Cardiac fibroblast (primary cell): ENCODE data around the gene CIB1.

Experiments
- DNase-seq, 2 donors: peaks; one replicate each; pipeline versions ENCODE4 v3.0.0 to v3.0.0-alpha.2; 2010; ENCODE audit warnings: low read depth in 2 of 2
- H3K4me3 ChIP-seq, 2 donors: replicated peaks in 1 of 2; 1 replicate in 1 of 2; 2 replicates in 1 of 2; pipeline ENCODE4 v1.5.1; 2011; ENCODE audit warnings: low read depth in 2 of 2, low read length in 2 of 2, mild to moderate bottlenecking in 2 of 2, moderate library complexity in 1 of 2
- TF ChIP-seq, protein P1 (sequence below): IDR thresholded peaks from one replicate; pipeline ENCODE4 v1.5.1; 2011; ENCODE audit warnings: low read depth, mild to moderate bottlenecking, low read length, inconsistent platforms

CIB1 gene

DNA sequence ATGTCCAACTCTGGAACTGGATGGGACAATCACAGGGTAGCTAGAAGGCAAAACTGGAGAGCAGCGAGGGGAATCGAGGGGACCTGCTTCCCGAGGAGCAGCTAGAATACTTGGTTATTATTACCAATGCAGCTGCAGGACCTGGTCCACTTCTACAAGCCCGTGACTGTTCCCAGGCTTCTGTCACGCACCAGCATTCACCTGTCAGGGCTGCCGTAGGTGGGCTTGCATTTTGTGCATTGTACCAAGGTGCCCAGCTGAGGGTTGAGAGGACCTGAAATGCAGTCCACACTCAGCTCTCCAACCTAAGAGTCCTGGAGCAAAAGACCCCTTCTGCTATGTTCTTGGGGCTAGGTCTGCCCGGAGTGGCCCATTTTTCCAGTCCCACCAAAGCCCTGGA lies 30.3 kb downstream of the CIB1 start:
- no peak overlapping the region for H3K4me3 ChIP-seq

DNA sequence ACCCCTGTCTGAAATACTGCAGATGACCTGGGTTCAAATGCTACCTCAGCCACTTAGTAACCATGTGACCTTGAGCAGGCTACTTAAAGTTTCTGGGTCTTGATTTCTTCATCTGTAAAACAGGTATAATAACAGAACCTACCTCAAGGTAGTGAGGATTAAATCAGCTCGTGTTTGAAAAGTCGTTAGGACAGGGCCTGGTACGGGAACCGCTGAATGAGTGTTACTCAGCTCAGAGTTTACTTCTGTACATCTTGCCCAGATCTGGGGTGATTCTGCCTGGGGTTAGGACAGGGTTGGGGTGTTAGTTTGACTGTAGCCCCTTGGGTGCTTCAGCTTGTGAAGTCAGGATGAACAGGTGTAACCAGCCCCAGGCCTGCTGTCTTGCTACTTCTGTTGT lies 30.8 kb downstream of the CIB1 start:
- TF ChIP-seq, protein P1, sequence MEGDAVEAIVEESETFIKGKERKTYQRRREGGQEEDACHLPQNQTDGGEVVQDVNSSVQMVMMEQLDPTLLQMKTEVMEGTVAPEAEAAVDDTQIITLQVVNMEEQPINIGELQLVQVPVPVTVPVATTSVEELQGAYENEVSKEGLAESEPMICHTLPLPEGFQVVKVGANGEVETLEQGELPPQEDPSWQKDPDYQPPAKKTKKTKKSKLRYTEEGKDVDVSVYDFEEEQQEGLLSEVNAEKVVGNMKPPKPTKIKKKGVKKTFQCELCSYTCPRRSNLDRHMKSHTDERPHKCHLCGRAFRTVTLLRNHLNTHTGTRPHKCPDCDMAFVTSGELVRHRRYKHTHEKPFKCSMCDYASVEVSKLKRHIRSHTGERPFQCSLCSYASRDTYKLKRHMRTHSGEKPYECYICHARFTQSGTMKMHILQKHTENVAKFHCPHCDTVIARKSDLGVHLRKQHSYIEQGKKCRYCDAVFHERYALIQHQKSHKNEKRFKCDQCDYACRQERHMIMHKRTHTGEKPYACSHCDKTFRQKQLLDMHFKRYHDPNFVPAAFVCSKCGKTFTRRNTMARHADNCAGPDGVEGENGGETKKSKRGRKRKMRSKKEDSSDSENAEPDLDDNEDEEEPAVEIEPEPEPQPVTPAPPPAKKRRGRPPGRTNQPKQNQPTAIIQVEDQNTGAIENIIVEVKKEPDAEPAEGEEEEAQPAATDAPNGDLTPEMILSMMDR = no peak
- DNase-seq = no peak
- no peak overlapping the region for H3K4me3 ChIP-seq

More for the DNA sequence above, 30.3 kb downstream of the CIB1 start:
- TF ChIP-seq, protein P1 = no peak
- DNase-seq = no peak

DNA sequence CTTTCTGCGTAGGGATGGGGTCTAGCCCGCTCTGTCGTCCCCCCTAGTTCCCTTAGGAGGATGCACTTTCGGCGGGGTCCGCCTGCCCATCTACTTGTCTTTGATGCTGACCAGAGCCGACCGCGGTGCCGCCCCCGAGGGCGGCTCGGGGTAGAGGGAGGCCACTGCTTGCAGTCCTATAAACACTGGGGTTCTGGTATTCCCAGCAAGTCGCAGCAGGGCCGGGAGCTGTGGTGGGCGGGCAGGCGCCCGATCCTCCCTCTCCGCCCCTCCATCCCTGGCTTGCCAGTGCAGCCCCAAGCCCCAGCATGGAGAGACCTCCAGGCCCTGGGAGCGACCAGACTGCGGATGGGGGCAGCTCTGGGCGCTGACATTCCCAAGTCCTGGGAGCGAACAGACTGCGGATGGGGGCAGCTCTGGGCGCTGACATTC lies 31.8 kb downstream of the CIB1 start:
- H3K4me3 ChIP-seq = peak overlapping the region; percentile 72 to 74
- TF ChIP-seq, protein P1 = no peak
- DNase-seq = peak in 1 of 2 donors; percentile 19

DNA sequence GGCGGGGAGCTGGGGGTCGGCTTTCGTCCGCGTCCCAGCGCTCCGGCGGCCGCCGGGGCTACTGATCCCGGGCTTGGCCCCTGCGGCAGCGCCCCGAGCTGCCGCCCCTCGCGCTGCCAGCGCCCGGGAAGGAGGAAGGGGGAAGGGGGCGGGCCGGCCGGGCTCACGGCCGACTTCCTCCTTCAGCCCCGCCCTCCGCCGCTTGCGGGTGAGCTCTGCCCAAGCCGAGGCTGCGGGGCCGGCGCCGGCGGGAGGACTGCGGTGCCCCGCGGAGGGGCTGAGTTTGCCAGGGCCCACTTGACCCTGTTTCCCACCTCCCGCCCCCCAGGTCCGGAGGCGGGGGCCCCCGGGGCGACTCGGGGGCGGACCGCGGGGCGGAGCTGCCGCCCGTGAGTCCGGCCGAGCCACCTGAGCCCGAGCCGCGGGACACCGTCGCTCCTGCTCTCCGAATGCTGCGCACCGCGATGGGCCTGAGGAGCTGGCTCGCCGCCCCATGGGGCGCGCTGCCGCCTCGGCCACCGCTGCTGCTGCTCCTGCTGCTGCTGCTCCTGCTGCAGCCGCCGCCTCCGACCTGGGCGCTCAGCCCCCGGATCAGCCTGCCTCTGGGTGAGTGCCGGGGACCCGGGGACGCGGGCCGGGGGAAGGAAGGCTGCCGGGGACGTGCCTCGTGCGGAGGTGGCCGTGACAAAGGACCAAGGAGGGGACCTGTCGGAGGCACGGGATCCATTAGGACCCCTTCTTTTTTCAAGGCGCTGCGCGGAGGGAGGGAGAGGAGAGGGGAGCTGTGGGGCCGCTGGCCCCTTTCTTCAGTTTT lies 32.4 kb downstream of the CIB1 start, which contains the start of gene SEMA4B:
SEMA4B (plus strand) TSS at position 201 of the 814 bp plus-strand sequence; CDS start at position 450, 249 bp downstream.
- H3K4me3 ChIP-seq = peak within 1 kb of the TSS; percentile 72 to 74
- TF ChIP-seq, protein P1 = no peak
- DNase-seq = peak; percentile 33 to 57

DNA sequence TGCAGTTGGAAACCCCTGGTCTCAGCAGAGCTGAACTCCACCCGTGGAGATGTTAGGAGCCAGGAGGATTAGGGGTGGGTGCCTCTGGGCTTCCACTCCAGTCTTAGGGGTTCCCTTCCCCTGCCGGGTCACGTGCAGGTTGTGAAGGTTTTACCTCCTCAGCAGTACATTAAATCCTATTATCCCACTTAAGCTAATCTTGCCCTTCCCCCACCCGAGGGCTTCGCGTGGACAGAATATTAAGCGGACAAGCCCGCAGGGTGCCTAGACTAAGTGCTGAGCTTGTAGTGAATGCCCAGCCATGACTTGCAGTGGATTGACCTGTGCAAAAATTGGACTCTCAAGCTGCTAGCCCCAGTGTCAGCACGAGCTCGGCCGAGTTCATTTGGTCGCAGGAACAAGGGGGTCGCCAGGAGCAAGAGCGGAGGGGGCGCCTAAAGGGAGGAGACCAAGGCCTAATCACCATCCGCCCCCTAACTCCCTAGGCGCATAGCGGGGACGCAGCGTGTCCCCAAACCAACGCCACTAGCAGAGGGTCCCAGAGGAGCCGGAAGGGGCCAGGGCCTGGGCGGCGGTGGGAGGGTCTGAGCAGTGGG lies 33.1 kb downstream of the CIB1 start:
- TF ChIP-seq, protein P1 = no peak
- DNase-seq = no peak
- peak overlapping the region; percentile 53 to 72 for H3K4me3 ChIP-seq

DNA sequence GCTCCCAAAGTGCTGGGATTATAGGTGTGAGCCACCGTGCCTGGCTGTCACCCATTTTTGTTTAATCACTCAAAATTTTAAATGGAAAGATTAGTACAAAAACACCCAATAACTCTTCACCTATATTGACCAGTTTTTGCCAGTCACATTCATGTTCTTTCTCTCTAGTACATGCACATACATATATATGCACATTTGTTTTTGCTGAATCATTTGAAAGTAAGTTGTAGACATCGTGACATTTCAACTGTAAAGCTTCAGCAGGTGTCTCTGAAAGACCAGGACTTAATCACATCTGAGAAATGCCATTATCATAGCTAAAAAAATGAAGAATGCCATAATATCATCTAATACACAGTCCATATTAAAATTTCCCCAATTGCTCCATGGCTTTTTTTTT lies 39.1 kb downstream of the CIB1 start:
- no peak overlapping the region for H3K4me3 ChIP-seq
- TF ChIP-seq, protein P1 = no peak
- no peak for DNase-seq
